GM12891 (cell line): ENCODE measurements around the gene AGER.

Experiments
- PAX5 ChIP-seq: IDR thresholded peaks from 2 replicates; pipeline ENCODE4 v1.6.1; 2011; ENCODE audit warnings: low read length, moderate library complexity, mild to moderate bottlenecking; ENCODE audit not compliant: insufficient read depth, severe bottlenecking
- POLR2A ChIP-seq: IDR thresholded peaks from 2 replicates; pipeline ENCODE4 v1.6.1; 2011; ENCODE audit warnings: low read depth, low read length, control low read depth
- POLR2AphosphoS5 ChIP-seq: IDR thresholded peaks from 2 replicates; pipeline ENCODE4 v1.6.1; 2011; ENCODE audit warnings: low read depth, low read length, control low read depth

- TF ChIP-seq POLR2AphosphoS5 (no peak), PAX5 (no peak), POLR2A (no peak)
These were observed 12.8 kb downstream of the AGER start for GRCh38 chr6:32171234-32171633.
